NCI-H2171 treated with DMSO at 0.1 percent for 48 hours (cell line): ENCODE data around the gene CCNL1.
A peak's percentile ranks its signal among the peaks of the same experiment; 100 is the strongest.
"Not testable (repeated sequence)": the region's sequence is repeated elsewhere in the genome, so short reads cannot be mapped to it uniquely, and the experiment has no call there.

Experiments used
- DNase-seq: peaks from one replicate; lab custom pipeline; 2025; lab: John Stamatoyannopoulos, UW

Gene CCNL1

DNA sequence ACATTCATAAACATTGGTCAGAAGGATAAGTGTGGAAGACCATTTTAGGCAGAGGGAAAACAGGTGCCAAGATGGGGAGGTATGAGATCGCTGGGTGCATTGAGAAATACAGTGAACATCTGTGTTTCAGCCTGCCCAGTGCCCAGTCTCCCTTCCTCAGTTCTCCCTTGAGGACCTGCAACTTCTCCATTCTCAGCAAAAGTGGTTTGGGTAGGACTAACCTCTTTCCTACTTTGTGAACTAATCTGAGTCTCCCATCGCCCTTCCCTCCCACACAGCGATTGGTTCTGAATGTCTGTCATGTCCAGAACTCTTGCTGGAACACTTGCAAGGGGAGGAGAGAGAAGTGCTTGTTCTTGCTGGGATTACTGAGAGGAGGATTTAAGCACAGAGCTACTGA, 10.9 kb upstream of the CCNL1 start:
- DNase-seq = no peak

DNA sequence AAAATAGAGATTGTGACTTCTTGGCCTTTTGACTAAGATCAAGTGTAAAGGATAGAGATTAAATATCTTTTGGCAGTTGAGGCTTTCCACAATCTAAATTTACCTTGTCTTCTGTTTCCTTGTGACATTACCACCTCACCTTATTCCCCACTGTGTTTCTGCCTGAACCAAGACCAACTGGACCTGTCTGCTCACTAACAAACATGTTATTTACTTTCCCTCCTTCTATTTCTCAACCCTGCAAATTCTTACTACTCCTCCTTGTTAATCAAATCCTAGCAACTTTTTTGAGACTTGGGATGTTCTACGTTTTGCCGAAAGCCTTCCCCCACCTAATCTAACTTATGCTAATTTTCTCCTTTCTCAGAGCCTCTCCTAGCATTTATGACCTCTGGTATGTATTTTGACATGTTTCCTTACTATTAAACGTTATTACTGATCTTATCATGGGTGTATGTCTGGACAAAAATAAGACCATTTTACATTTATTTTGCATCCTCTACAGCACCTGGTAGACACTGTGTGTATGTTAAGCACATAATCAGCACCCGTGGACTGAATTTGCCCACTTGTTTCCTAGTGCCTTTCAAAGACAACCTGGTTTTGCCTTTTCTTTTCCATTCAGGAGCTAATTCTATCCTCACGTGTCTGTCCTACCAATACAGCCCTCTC, 7.6 kb upstream of the CCNL1 start:
- no peak for DNase-seq

DNA sequence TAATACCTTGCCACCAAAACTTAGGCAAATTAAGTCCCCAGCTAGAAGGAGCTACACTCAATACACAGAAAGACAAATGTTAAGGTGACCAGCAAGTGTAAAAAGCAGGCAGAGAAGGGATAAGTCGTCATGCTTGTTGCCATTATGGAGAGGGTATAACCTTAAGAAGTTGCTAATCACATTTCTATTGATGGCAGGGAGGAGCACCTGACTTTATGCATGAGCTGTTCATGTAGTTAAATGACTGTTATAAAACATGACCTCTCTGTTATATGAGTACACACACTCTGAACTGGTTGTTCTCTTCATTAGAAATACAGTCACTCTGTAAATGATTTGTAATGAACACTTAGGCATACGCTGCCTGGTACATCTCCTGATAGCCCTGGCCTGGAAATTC, 6.6 kb upstream of the CCNL1 start:
- no peak for DNase-seq

DNA sequence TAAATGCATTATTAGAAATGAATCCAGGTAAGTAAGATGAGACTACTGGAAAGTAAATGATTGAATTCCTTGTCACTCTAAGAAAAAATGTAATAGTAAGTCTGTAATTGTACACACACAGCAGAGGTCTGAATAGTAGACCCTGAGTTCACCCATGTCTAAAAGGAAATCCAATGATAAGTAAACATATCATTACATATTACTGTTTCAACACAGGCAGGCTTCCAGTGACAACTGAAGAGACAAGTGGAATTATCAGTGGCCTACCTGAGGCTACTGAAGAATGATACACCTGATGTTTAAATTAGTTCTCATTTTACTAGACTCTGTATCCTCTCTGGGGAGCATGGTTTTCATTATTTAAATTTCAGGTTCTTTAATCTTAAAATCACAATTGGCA, 6.2 kb upstream of the CCNL1 start:
- no peak for DNase-seq

DNA sequence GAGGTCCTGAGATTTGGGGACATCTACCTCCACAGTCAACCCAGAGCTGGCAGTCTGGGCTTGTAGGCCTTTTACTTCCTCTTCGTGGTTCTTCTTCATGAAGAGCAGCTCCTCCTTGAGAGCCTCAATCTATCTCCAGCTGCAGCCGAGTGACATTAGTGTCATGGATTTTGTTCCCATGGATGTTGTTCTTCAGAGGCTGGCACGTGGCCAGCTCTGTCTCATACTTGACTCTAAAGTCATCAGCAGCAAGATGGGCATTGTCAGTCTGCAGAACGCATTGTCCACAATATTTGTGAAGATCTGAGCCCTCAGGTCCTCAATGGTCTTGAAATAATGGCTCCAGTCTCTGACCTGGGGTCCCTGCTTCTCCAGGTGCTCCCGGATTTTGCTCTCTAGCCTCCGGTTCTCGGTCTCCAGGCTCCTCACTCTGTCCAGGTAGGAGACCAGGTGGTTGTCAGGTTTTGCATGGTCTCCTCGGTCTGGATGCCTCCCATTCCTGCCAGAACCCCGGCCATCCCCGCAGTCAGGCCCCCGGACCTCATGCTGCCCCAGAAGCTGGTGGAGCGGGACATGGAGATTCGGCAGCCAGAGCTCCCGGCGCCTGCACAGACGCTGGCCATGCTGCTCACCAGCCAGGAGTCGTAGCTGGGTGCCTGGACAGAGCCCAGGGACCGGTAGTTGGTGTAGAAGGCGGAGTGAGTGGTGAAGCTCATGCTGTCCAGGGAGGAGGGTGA, 3.4 kb upstream of the CCNL1 start:
- no peak for DNase-seq

DNA sequence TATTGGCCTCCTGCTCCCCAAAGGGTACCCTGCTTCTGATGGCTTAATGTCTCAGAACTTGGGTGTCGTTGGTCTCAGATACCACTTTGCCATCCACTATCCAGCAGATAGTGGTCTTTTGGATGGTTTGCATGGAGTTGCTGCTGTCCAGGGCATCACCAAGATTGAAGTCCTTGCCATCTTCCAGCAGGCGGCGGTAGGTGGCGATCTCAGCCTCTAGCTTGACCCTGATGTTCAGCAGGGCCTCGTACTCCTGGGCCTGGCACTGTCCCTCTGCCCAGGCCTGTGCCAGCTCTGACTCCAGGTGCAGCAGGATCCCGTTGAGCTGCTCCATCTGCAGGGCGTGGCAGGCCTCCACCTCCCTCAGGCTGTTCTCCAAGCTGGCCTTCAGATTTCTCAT, 2.7 kb upstream of the CCNL1 start:
- DNase-seq = not testable (repeated sequence)

DNA sequence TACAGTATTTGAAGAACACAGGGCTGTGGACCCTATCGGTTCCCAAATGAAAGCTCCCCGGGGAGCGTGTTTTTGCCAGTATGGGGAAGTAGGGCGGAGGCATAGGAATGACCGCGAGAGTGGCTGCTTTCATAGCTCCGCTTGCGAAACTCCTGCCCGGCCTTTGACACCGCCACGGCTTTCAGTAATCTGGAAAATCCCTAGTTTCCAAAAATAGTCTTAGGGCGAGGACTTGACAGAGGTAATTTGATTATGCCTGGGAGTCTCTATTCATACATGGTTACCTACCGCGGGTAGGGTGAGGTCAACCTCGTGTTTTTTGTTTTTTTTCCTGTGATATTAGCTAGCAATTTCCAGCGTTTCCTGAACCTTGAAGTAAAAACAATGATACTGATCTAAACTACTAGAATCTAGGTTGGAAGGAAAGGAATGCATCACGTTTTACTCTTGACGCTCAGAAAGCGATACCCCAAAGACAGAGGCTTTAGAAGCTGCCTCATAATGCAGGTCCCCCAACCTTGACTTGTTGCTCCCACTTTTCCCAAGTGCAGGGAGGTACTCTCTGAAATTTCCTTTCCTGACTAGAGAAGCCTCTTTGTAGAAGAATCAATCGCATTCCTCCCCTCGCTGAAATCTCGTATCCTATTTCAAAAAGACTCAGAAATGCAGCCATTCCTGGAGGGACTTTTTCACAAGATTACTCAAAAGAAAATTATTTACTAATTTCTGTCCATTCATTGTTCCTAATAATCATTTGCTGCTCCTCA, 894 bp upstream of the CCNL1 start:
- peak; percentile 70 for DNase-seq

DNA sequence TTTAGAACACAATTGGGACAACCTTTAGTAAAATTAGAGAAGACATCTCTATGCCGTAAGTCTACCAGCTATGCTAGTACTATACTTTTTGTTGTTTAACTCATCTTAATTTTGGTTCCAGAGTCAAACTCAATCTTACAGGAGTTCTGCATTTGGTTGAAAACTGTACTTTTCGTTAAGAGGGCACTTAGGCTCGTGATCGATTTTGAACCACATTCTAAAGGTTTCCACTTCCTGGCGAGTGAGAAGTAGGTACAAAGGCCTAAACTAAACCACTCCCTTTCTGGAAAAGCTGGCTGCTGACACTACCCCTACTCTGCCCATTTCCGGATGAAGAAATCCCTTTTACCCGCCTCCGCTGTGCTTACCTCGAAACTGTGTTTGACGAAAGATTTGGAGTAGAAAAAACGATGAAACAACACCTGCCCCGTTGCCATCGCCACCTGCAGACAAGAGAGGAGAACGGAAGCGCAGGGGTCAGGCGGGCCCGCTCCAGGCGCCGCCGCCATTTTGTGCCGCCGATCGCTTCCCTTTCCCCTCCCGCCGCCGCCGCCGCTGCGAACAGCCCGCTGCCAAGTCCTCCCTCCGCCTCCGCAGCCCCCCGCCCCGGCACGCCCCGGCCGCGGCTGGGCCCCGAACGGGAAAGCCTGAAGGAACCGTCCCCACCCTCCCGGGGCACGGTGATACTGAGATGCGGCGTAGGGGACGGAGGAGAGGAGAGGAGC, 748 bp downstream of the CCNL1 start:
- DNase-seq = peak; percentile 84

DNA sequence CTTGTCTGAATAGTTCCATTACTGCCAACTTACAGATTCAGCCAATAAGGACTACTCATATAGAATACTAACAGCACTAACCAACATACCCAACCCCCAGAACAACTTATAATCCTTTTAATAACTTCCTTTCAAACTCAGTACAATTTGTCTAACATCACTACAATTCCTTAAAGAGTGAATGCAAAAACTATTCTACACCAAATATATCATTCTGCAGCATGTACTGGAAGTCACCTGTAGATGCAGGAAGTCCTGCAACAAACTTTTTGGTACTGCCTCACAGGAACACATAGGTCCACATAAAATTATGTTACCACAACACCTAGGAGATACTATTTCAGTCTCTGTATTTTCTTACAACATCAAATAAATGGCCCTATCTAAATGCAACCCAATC, 2.1 kb downstream of the CCNL1 start:
- no peak for DNase-seq

DNA sequence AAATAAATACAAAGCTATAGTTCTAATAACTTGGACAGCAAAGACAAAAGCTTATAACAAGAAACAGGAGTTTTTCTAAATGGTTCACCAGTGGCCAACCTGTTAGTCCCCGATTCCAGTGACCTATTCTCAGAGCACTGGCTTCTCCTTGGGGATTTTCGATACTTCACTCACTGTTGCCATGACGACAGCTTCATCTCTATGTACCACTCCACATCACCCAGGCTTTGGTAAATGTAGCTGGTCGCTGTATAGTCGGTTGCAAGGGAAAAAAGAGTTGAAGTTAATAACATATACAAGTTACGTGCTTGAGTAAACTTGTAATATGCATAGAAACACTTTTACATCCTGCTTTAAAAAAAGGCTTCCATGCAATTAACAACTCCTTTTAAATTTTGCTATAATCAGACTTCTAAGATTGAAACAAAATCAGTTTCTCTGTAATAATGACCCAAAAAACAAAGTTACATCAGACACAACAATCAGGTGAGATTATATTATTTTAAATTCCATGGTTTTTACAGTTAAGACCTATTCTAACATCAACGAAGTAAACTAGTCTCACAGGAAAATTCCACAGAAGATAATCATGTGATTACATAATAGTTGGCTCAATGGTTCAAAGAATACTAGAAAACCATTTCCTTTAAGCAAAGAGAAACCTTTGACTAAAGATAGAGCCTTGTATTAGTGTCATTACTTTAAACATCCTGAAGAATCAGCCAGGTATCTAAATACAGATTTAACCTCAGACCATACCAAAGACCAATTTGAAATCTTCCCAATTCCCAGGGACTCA, 2.9 kb downstream of the CCNL1 start:
- DNase-seq = no peak

DNA sequence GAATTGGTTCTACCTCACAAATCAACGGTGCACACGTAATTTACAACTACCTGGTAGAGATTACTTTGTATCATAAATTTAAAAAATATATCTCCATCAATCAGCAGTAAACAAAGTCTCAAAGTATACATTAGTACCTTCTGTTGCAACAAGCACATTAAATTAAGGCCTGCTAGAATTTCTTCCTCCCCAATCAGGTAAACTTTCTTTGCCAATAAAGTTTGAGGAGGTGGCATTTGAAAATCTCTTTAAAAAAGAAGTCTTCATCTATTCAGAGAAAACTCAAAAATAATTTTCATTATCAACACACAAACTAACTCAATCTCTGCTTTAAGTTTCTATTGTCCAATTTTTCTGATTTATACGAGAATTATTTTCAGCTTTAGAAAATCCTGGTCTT, 4.4 kb downstream of the CCNL1 start:
- DNase-seq = no peak

DNA sequence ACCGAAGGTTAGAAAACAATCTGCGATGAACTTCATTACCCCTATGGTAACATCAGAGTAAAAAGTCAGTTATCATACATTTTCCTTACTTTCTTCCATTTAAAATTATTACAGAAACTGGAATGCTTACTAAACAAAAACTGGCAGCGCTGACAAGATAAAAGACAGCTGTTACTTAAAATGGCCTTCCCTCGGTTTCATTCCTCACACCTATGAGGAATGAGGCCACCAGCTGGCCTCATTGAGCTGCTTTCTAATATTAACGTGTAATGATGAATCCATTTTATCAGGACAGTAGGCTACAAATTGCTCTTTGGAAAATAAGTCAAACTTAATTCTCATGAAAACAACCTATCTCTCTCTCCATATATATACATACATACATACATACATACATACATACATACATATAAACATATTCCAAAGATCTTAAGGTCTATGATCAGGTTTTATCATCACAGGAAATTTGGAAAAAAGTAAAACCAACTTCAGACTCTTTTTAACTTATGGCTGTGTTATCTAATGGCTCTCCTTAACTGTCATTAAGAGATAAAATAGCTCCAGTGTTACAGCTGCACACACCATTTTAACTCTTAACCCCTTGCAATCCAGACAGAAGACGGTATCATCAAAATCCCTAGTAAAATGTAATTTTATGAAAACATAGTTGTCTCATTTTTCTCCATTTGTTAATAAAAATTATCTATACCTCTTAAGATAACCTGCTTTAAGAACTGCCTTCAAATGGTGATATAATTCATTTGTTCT, 5.2 kb downstream of the CCNL1 start:
- DNase-seq = no peak

DNA sequence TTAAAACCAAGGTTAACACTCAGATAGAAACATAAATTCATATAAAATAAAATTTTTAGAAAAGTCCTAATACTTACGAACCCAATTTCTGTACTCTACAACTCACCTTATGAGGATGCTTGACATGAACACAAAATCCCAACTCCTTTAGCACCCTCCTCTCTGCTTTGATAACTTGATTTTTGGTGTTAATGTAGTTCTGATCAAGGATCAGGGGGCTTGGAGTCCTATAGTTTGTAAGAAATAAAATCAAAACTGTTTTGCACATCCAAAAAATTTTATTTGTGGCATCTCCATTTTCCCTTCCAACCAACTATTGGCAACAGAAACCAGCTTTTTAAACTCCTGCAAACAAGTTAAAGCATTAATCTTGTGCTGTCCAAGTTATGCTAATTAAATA, 7.0 kb downstream of the CCNL1 start:
- no peak for DNase-seq

DNA sequence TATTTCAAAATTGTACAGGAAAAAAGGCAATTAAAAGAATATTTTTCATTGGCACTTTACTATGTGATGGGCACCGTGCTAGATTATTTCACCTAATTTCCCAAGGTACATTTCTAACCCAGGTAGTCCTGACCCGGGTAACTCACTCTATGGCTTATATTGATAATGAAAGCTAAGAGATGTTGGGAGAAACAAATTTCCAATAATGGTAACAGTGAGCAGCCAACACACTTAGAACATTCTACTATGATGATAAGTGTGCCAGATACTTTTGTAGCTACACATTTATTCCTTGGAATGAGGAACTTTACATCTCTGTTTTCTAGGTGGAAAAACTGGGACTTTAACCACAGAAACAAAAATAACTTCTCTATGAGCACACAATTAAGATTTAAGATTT, 7.5 kb downstream of the CCNL1 start:
- DNase-seq = no peak

DNA sequence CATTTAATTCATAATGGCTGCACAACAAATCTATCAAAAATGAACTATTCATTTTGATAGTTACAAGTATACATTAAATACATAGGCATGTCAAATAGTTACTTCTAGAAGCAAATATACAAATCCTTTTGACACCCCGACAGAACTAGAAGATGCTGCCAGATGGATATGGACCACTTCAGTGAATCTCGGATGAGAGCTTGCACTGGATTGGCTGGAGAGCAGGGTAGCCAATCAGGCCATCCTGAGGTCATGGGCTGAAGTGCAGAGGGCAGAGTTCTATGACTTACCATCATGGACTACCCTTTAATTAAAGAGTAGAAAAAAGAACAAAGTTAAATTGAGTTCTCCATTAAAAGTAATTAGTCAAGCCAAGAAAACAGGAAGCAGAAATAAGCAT, 8.3 kb downstream of the CCNL1 start:
- no peak for DNase-seq

DNA sequence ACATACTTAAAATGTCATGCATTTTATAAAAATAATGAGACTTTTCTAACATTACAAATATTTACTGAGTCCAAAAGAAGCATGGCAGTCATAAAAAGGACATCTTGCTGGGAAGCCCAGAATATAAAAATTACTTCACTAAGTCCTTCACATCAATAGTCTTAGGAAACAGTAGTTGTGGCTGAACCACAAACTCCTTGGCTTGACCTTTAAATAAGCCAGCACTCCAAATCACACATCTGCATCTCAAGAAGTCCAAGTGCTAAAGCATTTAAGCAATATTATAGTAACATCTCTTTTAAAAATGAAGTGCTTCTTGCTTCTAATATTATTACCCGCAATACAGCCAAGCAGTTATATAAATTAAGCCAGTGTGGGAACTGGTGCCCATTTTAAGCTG, 8.8 kb downstream of the CCNL1 start:
- DNase-seq = no peak

DNA sequence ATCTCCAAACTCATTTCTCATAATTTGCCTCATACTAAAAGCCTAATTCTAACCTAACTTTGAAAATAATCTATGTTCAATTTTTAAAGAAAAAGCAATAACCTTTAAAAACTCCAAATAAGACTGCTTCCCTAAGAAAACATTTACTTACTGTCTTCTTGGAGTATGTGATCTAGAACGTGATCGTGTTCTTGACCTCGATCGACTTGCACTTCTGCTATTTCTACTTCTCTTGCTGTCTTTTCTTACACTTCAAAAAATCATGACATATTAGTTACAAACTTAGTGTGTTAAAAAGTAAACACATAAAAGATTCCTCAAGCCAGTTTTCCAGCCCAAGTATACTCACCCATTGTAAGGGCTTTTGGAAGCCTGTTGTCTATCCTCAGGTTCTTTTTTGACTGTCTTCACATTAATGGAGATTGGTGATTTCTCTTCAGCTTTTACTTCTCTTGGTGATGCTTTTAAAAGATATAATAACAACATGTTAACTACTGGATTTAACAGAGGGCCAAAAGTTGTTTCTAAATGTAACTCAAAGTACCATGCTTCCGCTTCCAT, 10.7 kb downstream of the CCNL1 start:
- no peak for DNase-seq

DNA sequence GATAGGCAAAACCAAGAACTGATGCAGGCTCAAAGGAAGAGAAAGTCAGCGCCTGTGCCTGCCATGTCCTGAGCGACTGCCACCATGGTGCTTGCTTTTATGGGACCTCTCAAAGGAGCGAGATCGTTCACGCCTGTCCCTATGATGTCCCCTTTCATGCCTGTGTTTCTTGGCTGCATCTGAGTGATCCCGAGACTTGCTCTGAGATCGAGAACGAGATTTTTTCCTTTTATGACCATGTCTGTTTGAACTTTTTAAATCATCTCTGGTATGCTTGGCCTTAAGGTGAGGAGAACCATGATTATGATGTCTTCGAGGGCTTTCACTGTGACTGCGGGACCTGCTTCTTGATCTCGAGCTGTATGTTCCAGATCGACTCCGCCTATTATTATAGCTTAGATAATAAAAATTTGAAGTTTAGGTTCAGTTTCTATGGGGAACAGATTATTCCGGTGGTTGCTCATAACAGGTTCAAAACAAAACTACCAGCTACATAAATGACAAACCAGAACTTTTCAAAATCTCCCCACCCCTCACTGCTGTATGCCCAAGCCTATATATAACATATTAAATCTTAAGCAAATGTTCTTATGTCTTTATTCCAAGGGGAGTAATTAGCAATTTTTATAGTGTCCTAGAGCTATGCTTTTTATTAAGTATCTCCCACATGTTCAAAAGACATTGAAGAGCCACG, 11.6 kb downstream of the CCNL1 start:
- no peak for DNase-seq

DNA sequence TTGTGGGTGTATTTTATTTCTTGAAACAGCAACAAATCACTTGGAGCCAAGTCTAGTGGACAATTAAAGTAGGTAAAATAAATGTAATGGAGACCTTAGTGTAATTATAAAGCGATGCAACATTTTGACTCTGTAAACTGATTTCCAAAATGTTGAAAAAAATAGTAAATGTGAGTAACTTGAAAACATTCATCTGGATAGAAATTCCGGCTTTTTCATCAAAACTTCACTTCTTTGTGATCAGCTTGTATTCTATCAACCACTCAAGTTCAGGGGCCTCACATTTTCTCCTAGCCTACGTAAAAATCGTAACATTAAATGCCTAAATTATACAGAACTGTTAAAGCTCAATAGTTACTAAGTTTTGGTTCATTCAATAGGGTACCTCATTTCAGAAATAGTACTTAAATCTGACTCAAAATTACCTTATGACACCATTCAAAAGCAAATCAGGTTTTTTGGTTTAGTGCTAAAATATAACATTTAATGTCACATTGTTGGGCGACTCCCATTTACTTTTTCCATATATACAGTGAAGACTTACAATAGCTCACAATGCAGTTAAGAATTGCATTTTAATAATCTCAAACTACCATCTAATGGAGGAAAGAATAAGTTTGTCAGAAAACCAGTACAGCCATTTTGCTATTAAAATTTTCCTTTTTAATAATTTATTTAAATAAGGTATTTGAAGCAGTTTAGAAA, 12.7 kb downstream of the CCNL1 start:
- DNase-seq = no peak
